OCI-LY7 (cell line): Measurements from ENCODE around the gene PHRF1.

Experiments
- EZH2phosphoT487 ChIP-seq: fragments of 200-600 bp; sonication (generic); IDR thresholded peaks from 2 replicates; pipeline ENCODE4 v1.6.1; 2018; ENCODE audit warnings: low read depth, borderline replicate concordance, mild to moderate bottlenecking, mixed run types, antibody characterized with exemption, low read length, moderate library complexity, mixed read lengths
- TF ChIP-seq, protein P1 (sequence below): fragments of 200-600 bp; sonication (generic); conservative IDR thresholded peaks from 2 replicates; pipeline ENCODE4 v1.5.1; 2014; ENCODE audit warnings: mild to moderate bottlenecking, antibody characterized with exemption, low read length, moderate library complexity, mixed read lengths

- TF ChIP-seq, protein P1, sequence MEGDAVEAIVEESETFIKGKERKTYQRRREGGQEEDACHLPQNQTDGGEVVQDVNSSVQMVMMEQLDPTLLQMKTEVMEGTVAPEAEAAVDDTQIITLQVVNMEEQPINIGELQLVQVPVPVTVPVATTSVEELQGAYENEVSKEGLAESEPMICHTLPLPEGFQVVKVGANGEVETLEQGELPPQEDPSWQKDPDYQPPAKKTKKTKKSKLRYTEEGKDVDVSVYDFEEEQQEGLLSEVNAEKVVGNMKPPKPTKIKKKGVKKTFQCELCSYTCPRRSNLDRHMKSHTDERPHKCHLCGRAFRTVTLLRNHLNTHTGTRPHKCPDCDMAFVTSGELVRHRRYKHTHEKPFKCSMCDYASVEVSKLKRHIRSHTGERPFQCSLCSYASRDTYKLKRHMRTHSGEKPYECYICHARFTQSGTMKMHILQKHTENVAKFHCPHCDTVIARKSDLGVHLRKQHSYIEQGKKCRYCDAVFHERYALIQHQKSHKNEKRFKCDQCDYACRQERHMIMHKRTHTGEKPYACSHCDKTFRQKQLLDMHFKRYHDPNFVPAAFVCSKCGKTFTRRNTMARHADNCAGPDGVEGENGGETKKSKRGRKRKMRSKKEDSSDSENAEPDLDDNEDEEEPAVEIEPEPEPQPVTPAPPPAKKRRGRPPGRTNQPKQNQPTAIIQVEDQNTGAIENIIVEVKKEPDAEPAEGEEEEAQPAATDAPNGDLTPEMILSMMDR, result no peak
- TF ChIP-seq EZH2phosphoT487, result no peak
Measured at GRCh38 chr11:592918-593317, 16.6 kb downstream of the PHRF1 start.
